Skeletal muscle tissue (tissue), 4 donors: Measurements from ENCODE around the gene LRP1B. TPM values are rescaled to one million over a fixed set of nuclear protein-coding genes. Genes with fewer than 3 reads are reported as not detected.

Source experiments
- H3K27ac ChIP-seq: one replicate; pipeline ENCODE4 v1.7.0; 2013; ENCODE audit warnings: mild to moderate bottlenecking, low read depth, low read length, inconsistent platforms
- H3K27me3 ChIP-seq, 3 donors: one replicate each; pipeline ENCODE4 v1.7.0; 2013; ENCODE audit warnings: low read length in 3 of 3; ENCODE audit not compliant: control insufficient read depth in 3 of 3, insufficient read depth in 3 of 3
- H3K36me3 ChIP-seq, 3 donors: one replicate each; pipeline ENCODE4 v1.7.0; 2013; ENCODE audit warnings: low read length in 3 of 3; ENCODE audit not compliant: control insufficient read depth in 3 of 3, insufficient read depth in 3 of 3
- H3K4me1 ChIP-seq, 3 donors: one replicate each; pipeline ENCODE4 v1.7.0; 2013; ENCODE audit warnings: low read length in 3 of 3, mild to moderate bottlenecking in 3 of 3; ENCODE audit not compliant: control insufficient read depth in 3 of 3, insufficient read depth in 3 of 3
- H3K4me3 ChIP-seq, 3 donors: one replicate each; pipeline ENCODE4 v1.7.0; 2013; ENCODE audit warnings: low read length in 3 of 3
- H3K9ac ChIP-seq, 3 donors: one replicate each; pipeline ENCODE4 v1.7.0; 2013; ENCODE audit warnings: low read length in 3 of 3, mild to moderate bottlenecking in 3 of 3, moderate library complexity in 2 of 3, low read depth in 1 of 3
- H3K9me3 ChIP-seq, 3 donors: one replicate each; pipeline ENCODE4 v1.7.0; 2013; ENCODE audit warnings: low read length in 3 of 3; ENCODE audit not compliant: control insufficient read depth in 3 of 3
- total RNA-seq: library from RNA; depleted of rRNA; stranded (reverse); fragments of >200 nt; gene quantifications from one replicate; pipeline ENCODE4 v1.2.3, GENCODE V29; 2014
- donor health status: Osteomylitis.

The LRP1B gene
- total RNA-seq, 1 donor from 2014 or later, result 2.6 TPM

- Histone ChIP-seq H3K4me3 (no peak overlapping the region), H3K9me3 (no peaks in the 10 kb centered on the region), H3K27ac (no peak overlapping the region), H3K27me3 (no peaks in the 10 kb centered on the region), H3K4me1 (no peaks in the 10 kb centered on the region), H3K36me3 (no peaks in the 10 kb centered on the region), H3K9ac (no peak overlapping the region)
Observed at GRCh38 chr2:141529659-141530058, 601.2 kb downstream of the LRP1B start.

GRCh38 chr2:141528990-141529389 is 601.8 kb downstream of the LRP1B start:
- no peak overlapping the region for H3K4me3 ChIP-seq
- H3K27ac ChIP-seq, result no peak overlapping the region
- H3K4me1 ChIP-seq, result no peaks in the 10 kb centered on the region
- H3K9me3 ChIP-seq, result no peaks in the 10 kb centered on the region
- no peaks in the 10 kb centered on the region for H3K27me3 ChIP-seq
- H3K36me3 ChIP-seq, result no peaks in the 10 kb centered on the region
- H3K9ac ChIP-seq, result no peak overlapping the region

GRCh38 chr2:141526760-141527159 is 604.1 kb downstream of the LRP1B start:
- Histone ChIP-seq H3K9ac (no peak overlapping the region), H3K4me3 (no peak overlapping the region), H3K27ac (no peak overlapping the region)

GRCh38 chr2:141524777-141525176 is 606.0 kb downstream of the LRP1B start:
- H3K9ac ChIP-seq, result no peak overlapping the region
- no peak overlapping the region for H3K4me3 ChIP-seq
- H3K36me3 ChIP-seq, result no peaks in the 10 kb centered on the region
- H3K4me1 ChIP-seq, result no peaks in the 10 kb centered on the region
- H3K27ac ChIP-seq, result no peak overlapping the region
- H3K27me3 ChIP-seq, result no peaks in the 10 kb centered on the region
- no peaks in the 10 kb centered on the region for H3K9me3 ChIP-seq

More at GRCh38 chr2:141526760-141527159, 604.1 kb downstream of the LRP1B start:
- Histone ChIP-seq H3K27me3 (no peaks in the 10 kb centered on the region), H3K4me1 (no peaks in the 10 kb centered on the region), H3K9me3 (no peaks in the 10 kb centered on the region), H3K36me3 (no peaks in the 10 kb centered on the region)

- Histone ChIP-seq H3K9ac (no peak overlapping the region), H3K27ac (no peak overlapping the region), H3K36me3 (no peaks in the 10 kb centered on the region), H3K27me3 (no peaks in the 10 kb centered on the region), H3K4me1 (no peaks in the 10 kb centered on the region), H3K4me3 (no peak overlapping the region), H3K9me3 (no peaks in the 10 kb centered on the region)
Observed at GRCh38 chr2:141523199-141523598, 607.6 kb downstream of the LRP1B start.

- H3K27ac ChIP-seq, result no peak overlapping the region
- no peak overlapping the region for H3K4me3 ChIP-seq
- no peaks in the 10 kb centered on the region for H3K9me3 ChIP-seq
- H3K4me1 ChIP-seq, result no peaks in the 10 kb centered on the region
- H3K27me3 ChIP-seq, result no peaks in the 10 kb centered on the region
- no peaks in the 10 kb centered on the region for H3K36me3 ChIP-seq
- H3K9ac ChIP-seq, result no peak overlapping the region
Observed at GRCh38 chr2:141522702-141523101, 608.1 kb downstream of the LRP1B start.

GRCh38 chr2:141522048-141522447 is 608.8 kb downstream of the LRP1B start:
- Histone ChIP-seq H3K4me1 (no peaks in the 10 kb centered on the region), H3K36me3 (no peaks in the 10 kb centered on the region), H3K9me3 (no peaks in the 10 kb centered on the region), H3K4me3 (no peak overlapping the region), H3K9ac (no peak overlapping the region), H3K27me3 (no peaks in the 10 kb centered on the region), H3K27ac (no peak overlapping the region)

- H3K27me3 ChIP-seq, result no peaks in the 10 kb centered on the region
- no peaks in the 10 kb centered on the region for H3K36me3 ChIP-seq
- no peaks in the 10 kb centered on the region for H3K9me3 ChIP-seq
- H3K27ac ChIP-seq, result no peak overlapping the region
- no peak overlapping the region for H3K9ac ChIP-seq
- H3K4me1 ChIP-seq, result no peaks in the 10 kb centered on the region
- H3K4me3 ChIP-seq, result no peak overlapping the region
Observed at GRCh38 chr2:141519906-141520305, 610.9 kb downstream of the LRP1B start.

- H3K27ac ChIP-seq, result no peak overlapping the region
- no peaks in the 10 kb centered on the region for H3K27me3 ChIP-seq
- H3K36me3 ChIP-seq, result no peaks in the 10 kb centered on the region
- no peak overlapping the region for H3K9ac ChIP-seq
- no peaks in the 10 kb centered on the region for H3K4me1 ChIP-seq
- H3K9me3 ChIP-seq, result no peaks in the 10 kb centered on the region
- no peak overlapping the region for H3K4me3 ChIP-seq
Observed at GRCh38 chr2:141517852-141518421, 612.9 kb downstream of the LRP1B start.

- H3K9ac ChIP-seq, result no peak overlapping the region
- H3K27ac ChIP-seq, result no peak overlapping the region
- no peaks in the 10 kb centered on the region for H3K27me3 ChIP-seq
- no peaks in the 10 kb centered on the region for H3K36me3 ChIP-seq
- H3K4me3 ChIP-seq, result no peak overlapping the region
- H3K9me3 ChIP-seq, result no peaks in the 10 kb centered on the region
- no peaks in the 10 kb centered on the region for H3K4me1 ChIP-seq
Observed at GRCh38 chr2:141517180-141517851, 613.5 kb downstream of the LRP1B start.
